ENCODE measurements around the gene ZFAND6. TPM values are rescaled to one million over a fixed set of nuclear protein-coding genes. Genes with fewer than 3 reads are reported as not detected.

The ZFAND6 gene
- total RNA-seq, 1 experiment from 2014 or later, result 41.4 TPM

GRCh38 chr15:80183886-80184285 is 124.4 kb downstream of the ZFAND6 start:
- no peak overlapping the region for H3K27ac ChIP-seq (ENCODE audit: low read depth, low read length, poor library complexity, severe bottlenecking)
- no peaks in the 10 kb centered on the region for H3K4me1 ChIP-seq (ENCODE audit: insufficient read depth, low read length, poor library complexity, severe bottlenecking)
- no TSS peak for BruUV-seq (replicated peaks)
- 0 out of 2 replicates have a peak, but pooled peaks have one; percentile 18 for TF ChIP-seq CTCF (conservative IDR thresholded peaks at IDR 0.05; ENCODE audit: low read depth, low read length)
- no peak for TF ChIP-seq EZH2 (IDR thresholded peaks at IDR 0.05; ENCODE audit: borderline replicate concordance, low read depth, low read length, poor library complexity, severe bottlenecking)
- no peaks in the 10 kb centered on the region for H3K9me3 ChIP-seq (ENCODE audit: low read depth, low read length, poor library complexity, severe bottlenecking)
- intact Hi-C loops (cut with micrococcal nuclease; ENCODE audit: unreplicated experiment), result no loop called here
- H3K4me3 ChIP-seq (ENCODE audit: low read depth, low read length, poor library complexity, severe bottlenecking), result no peak overlapping the region
- no peaks in the 10 kb centered on the region for H3K27me3 ChIP-seq (replicated peaks; ENCODE audit: insufficient read depth, low read depth, low read length, poor library complexity)
- POLR2A ChIA-PET (ENCODE audit: low non-redundant PET), result no interaction called here
- DNase-seq (ENCODE audit: low spot score), result no peak
- CTCF ChIA-PET, result no interaction called here
- H3K36me3 ChIP-seq (ENCODE audit: insufficient read depth, low read length, poor library complexity, severe bottlenecking), result no peaks in the 10 kb centered on the region

GRCh38 chr15:80184554-80184953 is 125.1 kb downstream of the ZFAND6 start:
- H3K27me3 ChIP-seq (replicated peaks; ENCODE audit: insufficient read depth, low read depth, low read length, poor library complexity), result no peaks in the 10 kb centered on the region
- POLR2A ChIA-PET (ENCODE audit: low non-redundant PET), result no interaction called here
- no peak overlapping the region for H3K27ac ChIP-seq (ENCODE audit: low read depth, low read length, poor library complexity, severe bottlenecking)
- BruUV-seq (replicated peaks), result no TSS peak
- no peak overlapping the region for H3K4me3 ChIP-seq (ENCODE audit: low read depth, low read length, poor library complexity, severe bottlenecking)
- CTCF ChIA-PET, result no interaction called here
- no peak for DNase-seq (ENCODE audit: low spot score)
- H3K36me3 ChIP-seq (ENCODE audit: insufficient read depth, low read length, poor library complexity, severe bottlenecking), result no peaks in the 10 kb centered on the region
- TF ChIP-seq EZH2 (IDR thresholded peaks at IDR 0.05; ENCODE audit: borderline replicate concordance, low read depth, low read length, poor library complexity, severe bottlenecking), result no peak
- TF ChIP-seq CTCF (conservative IDR thresholded peaks at IDR 0.05; ENCODE audit: low read depth, low read length), result no peak
- no peaks in the 10 kb centered on the region for H3K9me3 ChIP-seq (ENCODE audit: low read depth, low read length, poor library complexity, severe bottlenecking)
- no peaks in the 10 kb centered on the region for H3K4me1 ChIP-seq (ENCODE audit: insufficient read depth, low read length, poor library complexity, severe bottlenecking)
- intact Hi-C loops (cut with micrococcal nuclease; ENCODE audit: unreplicated experiment), result no loop called here

- intact Hi-C loops (cut with micrococcal nuclease; ENCODE audit: unreplicated experiment), result no loop called here
- Histone ChIP-seq H3K36me3 (ENCODE audit: insufficient read depth, low read length, poor library complexity, severe bottlenecking) (no peaks in the 10 kb centered on the region), H3K27ac (ENCODE audit: low read depth, low read length, poor library complexity, severe bottlenecking) (no peak overlapping the region), H3K4me3 (ENCODE audit: low read depth, low read length, poor library complexity, severe bottlenecking) (no peak overlapping the region), H3K27me3 (replicated peaks; ENCODE audit: insufficient read depth, low read depth, low read length, poor library complexity) (no peaks in the 10 kb centered on the region), H3K4me1 (ENCODE audit: insufficient read depth, low read length, poor library complexity, severe bottlenecking) (no peaks in the 10 kb centered on the region), H3K9me3 (ENCODE audit: low read depth, low read length, poor library complexity, severe bottlenecking) (no peaks in the 10 kb centered on the region)
- BruUV-seq (replicated peaks), result no TSS peak
- no peak for DNase-seq (ENCODE audit: low spot score)
- POLR2A ChIA-PET (ENCODE audit: low non-redundant PET), result no interaction called here
- CTCF ChIA-PET, result no interaction called here
- TF ChIP-seq CTCF (conservative IDR thresholded peaks at IDR 0.05; ENCODE audit: low read depth, low read length) (no peak), EZH2 (IDR thresholded peaks at IDR 0.05; ENCODE audit: borderline replicate concordance, low read depth, low read length, poor library complexity, severe bottlenecking) (no peak)
Measured at GRCh38 chr15:80185152-80185551, 125.7 kb downstream of the ZFAND6 start.

Data from A673 (cell line).